ELF-1 (cell line): Measurements from ENCODE around the gene ZNF598.
"Not testable (repeated sequence)": the region's sequence is repeated elsewhere in the genome, so short reads cannot be mapped to it uniquely, and the experiment has no call there.

ENCODE experiments used
- DNase-seq: peaks from one replicate; pipeline ENCODE4 v3.0.0-alpha.2; 2016; ENCODE audit warnings: low read depth, low spot score

Gene ZNF598

DNA sequence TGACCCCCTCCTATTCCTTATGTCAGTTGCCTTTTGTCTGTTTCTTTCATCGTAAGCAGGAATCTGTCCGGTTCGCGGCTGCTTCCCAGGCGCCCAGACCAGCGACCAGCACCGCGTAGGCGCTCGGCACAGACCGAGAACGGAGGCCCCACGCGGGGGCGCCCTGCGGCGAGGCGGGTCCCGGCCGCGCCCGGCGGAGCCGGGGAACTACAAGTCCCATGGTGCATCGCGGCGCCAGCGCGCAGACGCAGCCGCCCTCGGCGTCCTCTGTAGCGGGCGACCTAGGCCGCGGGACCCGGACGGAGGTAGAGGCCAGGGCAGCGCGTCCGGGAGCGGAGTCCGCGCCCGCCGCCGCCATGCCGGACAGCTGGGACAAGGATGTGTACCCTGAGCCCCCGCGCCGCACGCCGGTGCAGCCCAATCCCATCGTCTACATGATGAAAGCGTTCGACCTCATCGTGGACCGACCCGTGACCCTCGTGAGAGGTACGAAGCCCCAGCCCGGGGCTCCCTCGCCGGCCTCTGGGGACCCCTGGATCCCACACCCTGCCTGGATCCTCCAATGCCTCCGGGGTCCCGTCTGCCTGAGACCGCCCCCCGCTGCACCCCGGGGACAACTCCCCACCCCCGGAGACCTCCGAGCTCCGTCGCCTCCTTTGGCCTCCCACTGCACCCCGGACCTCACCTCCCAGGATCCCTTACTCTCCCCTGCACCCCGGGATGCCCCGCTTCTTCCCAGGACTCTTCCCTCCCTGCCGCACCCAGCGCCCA is 50.2 kb downstream of the ZNF598 start, which contains the start of gene NDUFB10:
Gene NDUFB10 (plus strand): TSS at position 270 of the 771 bp plus-strand sequence. CDS start 87 bp downstream, at position 357.
- peak; percentile 94 for DNase-seq

DNA sequence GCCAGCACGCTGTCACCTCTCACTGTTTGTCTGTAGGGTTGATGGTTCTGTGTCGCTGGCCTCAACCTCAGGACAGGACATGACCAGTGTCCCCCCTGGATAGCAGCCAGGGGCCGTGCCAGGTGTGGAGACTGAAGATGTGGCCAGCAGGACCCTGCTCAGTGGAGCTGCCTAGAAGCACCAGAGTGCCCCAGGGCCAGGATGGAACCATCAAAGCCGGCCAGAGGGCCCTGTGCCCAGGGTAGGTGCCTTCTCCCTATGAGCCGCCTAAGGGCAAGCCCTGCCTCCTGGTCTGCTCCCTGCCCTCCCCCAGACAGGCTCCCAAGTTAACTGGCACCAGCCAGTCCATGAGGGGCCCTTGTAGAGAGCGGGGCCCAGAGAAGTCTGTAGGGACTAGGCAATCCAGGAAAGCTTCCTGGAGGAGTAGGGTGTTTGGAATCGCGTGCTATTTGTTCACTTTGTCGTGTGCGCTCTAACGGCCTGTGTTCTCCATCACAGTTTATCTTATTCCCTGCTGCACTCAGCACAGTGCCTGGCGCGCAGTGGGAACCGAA is 50.8 kb downstream of the ZNF598 start:
- peak; percentile 14 for DNase-seq

DNA sequence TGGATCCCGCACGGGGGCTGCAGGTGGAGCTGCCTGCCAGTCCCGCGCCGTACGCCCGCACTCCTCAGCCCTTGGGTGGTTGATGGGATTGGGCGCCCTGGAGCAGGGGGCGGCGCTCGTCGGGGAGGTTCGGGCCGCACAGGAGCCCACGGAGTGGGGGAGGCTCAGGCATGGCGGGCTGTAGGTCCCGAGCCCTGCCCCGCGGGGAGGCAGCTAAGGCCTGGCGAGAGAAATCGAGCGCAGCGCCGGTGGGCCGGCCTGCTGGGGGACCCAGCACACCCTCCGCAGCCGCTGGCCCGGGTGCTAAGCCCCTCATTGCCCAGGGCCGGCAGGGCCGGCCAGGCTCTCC is 51.5 kb downstream of the ZNF598 start:
- not testable (repeated sequence) for DNase-seq

DNA sequence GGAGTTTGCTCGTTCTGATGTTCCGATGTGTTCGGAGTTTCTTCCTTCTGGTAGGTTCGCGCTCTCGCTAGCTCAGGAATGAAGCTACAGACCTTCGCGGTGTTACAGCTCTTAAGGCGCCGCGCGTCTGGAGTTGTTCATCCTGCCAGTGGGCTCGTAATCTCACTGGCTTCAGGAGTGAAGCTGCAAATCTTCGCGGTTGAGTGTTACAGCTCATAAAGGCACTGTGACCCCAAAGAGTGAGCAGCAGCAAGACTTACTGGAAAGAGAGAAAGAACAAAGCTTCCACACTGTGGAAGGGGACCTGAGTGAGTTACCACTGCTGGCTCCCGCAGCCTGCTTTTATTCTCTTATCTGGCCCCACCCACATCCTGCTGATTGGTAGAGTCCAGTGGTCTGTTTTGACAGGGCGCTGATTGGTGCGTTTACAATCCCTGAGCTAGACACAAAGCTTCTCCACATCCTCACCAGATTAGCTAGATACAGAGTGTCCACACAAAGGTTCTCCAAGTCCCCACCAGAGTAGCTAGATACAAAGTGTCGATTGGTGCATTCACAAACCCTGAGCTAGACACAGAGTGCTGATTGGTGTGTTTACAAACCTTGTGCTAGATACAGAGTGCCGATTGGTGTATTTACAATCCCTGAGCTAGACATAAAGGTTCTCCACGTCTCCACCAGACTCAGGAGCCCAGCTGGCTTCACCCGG is 52.0 kb downstream of the ZNF598 start:
- not testable (repeated sequence) for DNase-seq

DNA sequence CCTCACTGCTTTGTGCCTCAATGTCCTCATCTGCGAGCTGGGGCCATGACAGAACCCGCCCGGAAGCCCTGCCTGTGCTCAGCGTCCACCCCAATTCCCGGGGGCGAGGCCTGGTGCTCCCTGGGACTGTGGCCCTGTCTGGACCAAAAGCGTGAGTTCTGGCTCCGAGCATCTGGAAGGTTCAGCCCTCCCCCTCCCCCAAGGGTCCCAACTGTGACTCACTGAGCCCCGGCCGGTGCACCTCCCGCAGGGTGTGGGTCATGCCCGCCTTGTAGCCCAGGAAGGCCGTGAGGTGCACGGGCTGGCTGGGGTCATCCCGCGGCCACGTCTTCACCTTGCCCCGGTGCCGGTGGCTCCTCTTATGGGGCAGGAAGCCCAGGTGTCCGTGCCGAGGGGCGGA is 55.9 kb downstream of the ZNF598 start:
- DNase-seq, result no peak

DNA sequence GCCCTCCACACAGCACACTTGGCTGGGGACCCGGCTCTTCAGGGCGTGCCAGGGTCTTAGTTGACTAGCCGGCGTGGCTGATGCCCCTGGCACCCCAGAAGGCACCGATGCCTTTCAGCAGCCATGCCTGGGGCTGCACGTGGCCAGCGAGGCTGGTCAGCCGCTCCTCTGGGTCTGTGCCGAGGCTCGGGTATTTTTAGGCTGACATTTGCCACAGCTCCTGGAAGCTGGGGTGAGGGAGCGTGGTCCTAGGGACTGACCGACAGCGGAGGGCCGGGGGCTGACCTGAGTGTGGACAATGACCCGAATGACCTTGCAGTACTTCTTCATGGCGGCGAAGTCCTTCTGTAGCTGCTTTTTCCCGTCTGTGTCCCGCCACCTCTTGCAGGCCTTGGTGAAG is 59.1 kb downstream of the ZNF598 start:
- no peak for DNase-seq

DNA sequence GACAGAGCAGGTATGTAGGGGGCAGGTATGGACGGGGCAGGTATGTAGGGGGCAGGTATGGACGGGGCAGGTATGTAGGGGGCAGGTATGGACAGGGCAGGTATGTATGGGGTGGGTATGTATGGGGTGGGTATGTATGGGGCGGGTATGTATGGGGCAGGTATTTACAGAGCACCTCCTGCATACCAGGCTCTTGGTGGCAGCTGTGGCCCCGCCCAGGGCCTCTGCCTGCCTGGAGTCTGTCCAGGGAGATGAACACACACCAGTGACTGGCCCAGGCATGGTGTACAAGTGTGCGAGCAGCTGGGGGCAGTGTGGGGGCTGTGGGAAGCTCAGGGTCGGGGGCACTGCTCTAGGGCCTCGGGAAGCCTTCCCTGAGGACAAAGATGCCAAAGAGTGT is 59.6 kb downstream of the ZNF598 start:
- no peak for DNase-seq

DNA sequence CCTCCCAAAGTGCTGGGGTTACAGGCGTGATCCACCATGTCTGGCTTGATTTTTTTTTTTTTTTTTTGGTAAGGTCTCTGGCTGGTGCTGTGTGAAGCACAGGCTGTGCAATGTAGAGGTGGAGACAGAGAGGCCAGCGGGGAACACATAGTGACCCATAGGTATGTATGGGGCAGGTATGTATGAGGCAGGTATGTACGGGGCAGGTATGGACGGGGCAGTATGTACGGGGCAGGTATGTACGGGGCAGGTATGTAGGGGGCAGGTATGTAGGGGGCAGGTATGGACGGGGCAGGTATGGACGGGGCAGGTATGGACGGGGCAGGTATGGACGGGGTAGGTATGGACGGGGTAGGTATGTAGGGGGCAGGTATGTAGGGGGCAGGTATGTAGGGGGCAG is 60.1 kb downstream of the ZNF598 start:
- no peak for DNase-seq
